Measurements from ENCODE around the gene PILRB.
"Not testable (repeated sequence)": the region's sequence is repeated elsewhere in the genome, so short reads cannot be mapped to it uniquely, and the experiment has no call there.

PILRB gene

DNA sequence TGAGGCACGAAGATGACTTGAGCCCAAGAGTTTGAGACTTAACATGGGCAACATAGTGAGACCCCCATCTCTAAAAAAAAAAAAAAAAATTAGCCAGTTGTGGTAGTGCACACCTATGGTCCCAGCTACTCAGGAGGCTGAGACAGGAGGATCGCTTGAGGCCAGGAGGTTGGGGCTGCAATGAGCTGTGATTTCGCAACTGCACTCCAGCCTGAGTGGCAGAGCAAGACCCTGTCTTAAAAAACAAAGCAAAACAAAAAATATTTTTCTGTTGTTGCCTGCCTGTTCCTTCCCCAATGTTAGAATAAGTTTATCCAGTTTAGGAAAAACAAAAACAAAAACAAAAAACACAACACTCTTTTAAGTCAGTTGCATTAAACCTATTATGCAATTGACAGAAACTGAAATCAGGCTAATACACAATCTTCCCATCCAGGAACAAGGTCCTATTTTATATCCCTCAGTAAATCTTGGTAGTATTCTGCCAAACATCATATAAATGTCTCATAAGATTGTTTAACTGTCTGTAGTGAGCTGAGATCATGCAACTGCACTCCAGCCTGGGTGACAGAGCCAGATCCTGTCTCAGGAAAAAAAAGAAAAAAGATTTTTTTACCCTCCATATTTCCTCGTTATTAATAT lies 20.3 kb downstream of the PILRB start:
- DNase-seq: no peak

DNA sequence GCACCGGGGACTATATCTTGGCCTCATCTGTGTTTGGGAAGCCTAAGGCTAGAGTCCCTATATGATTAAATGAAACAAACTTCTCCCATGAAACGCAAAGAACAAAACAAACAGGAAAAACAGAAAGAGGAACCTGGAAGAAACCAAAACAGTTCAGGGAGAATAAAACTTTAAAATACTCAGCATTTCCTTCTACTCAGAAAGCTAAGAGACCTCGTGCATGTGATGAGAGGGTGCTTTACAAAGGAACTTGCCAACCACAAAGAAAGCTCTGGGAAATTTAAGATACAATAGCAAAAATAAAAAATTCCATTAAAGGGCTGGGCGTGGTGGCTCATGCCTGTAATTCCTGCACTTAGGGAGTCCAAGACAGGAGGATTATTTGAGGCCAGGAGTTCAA lies 22.3 kb downstream of the PILRB start:
- DNase-seq: no peak

DNA sequence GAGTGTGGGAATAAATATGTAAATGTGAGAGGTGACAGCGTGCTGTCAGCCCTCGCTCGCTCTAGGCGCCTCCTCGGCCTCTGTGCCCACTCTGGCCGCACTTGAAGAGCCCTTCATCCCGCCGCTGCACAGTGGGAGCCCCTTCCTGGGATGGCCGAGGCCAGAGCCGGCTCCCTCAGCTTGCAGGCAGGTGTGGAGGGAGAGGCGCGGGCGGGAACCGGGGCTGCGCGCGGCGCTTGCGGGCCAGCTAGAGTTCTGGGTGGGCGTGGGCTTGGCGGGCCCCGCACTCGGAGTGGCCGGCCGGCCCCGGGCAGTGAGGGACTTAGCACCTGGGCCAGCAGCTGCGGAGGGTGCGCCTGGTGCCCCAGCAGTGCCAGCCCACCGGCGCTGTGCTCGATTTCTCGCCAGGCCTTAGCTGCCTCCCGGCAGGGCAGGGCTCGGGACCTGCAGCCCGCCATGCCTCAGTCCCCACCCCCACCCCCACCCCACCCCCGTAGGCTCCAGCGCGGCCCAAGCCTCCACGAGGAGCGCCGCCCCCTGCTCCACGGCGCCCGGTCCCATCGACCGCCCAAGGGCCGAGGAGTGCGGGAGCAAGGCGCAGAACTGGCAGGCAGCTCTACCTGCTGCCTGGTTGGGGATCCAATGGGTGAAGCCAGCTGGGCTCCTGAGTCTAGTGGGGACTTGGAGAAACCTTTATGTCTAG lies 23.8 kb downstream of the PILRB start:
- not testable (repeated sequence) for DNase-seq

DNA sequence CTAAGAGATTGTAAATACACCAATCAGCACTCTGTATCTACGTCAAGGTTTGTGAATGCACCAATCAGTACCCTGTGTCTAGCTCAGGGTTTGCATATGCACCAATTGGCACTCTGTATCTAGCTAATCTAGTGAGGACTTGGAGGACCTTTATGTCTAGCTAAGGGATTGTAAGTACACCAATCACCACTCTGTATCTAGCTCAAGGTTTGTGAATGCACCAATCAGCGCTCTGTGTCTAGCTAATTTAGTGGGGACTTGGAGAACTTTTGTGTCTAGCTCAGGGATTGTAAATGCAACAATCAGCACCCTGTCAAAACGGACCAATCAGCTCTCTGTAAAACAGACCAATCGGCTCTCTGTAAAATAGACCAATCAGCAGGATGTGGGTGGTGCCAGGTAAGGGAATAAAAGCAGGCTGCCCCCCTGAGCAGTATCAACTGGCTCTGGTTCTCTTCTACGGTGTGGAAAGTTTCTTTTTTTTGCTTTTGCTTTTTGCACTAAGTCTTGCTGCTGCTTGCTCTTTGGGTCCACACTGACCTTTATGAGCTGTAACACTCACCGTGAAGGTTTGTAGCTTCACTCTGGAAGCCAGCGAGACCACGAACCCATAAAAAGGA lies 24.4 kb downstream of the PILRB start:
- not testable (repeated sequence) for DNase-seq

DNA sequence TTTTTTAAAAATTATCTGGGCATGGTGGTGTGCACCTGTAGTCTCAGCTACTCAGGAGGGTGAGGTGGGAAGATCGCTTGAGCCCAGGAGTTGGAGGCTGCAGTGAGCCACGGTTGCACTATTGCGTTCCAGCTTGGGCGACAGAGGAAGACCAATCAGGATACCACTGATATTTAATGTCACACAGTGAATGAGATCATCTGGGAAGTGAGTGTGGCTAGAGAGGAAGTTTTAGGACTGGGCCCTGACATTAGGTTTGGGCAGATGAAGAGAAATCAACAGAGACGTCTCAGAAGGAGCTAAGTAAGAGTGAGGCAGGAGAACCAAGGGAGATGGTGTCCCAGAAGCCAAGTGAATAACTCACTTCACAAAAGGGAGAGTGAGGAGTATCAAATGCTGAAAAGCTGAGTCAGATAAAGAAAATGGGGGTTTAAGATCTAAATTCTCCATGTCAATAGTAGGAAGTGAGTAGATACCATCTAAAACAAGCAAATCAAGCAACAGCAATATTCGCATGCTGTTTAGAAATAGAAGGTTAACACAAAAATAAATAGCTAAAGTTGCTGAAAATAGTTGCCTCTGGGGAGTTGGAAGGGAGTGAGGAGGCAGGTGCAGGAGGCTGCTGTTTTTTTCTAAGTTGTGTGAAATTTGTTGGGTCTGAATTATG lies 26.8 kb downstream of the PILRB start:
- no peak for DNase-seq

DNA sequence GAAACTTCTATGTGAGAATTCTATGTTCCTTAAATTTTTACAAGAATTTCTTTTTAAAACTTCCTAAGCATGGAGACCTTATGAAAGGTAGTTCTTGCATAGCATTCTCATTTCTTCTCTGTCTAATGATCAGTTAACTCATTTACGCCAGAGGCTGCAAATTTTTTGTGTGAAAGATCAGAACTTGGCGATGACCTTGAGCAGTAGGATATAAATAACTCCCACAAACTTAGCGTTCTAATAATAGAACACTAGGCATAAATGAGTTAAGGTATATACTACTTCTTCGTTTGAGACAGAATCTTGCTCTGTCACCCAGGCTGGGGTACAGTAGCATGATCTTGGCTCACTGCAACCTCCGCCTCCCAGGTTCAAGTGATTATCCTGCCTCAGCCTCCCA lies 29.0 kb downstream of the PILRB start:
- DNase-seq: no peak

DNA sequence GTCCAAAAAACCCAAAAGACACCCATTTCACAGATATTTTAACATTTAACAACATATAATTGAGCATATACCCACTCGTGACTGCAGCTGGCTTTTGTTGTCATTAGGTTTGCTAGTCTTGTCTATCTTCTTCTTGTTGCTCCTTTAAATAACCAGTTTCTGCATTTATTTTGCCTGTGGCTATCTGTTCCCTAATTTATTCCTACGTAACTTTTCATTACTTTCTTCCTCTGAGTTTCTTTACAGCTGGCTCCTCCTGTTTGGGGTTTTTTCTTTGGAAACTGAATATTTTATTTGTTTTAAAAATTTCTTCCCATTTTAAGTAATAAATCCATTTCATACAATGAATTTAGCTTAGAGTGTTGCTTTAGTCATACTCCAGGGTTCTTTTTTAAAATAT lies 29.8 kb downstream of the PILRB start:
- no peak for DNase-seq

DNA sequence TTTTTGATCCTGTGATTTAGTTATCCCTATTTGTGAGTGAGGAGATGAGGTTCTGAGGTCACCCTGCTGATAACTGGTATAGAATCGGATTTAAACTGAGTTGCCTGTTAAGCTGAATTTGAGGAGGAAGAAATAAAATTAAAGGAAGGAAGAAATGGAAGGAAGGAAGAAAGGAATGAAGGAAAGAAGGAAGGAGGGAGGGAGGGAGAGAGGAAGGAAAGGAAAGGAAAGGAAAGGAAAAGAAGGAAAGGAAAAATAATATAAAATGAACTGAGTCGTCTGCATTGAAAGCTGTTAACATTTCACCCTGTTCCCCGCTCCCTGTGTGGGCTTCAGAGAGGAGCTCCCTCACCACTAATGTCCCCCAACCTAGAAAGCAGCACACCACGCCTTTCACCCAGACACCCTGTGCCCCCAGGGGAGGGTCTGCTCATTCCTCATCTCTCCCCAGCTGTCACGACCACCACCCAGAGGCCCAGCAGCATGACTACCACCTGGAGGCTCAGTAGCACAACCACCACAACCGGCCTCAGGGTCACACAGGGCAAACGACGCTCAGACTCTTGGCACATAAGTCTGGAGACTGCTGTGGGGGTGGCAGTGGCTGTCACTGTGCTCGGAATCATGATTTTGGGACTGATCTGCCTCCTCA lies 31.6 kb downstream of the PILRB start:
- no peak for DNase-seq

DNA sequence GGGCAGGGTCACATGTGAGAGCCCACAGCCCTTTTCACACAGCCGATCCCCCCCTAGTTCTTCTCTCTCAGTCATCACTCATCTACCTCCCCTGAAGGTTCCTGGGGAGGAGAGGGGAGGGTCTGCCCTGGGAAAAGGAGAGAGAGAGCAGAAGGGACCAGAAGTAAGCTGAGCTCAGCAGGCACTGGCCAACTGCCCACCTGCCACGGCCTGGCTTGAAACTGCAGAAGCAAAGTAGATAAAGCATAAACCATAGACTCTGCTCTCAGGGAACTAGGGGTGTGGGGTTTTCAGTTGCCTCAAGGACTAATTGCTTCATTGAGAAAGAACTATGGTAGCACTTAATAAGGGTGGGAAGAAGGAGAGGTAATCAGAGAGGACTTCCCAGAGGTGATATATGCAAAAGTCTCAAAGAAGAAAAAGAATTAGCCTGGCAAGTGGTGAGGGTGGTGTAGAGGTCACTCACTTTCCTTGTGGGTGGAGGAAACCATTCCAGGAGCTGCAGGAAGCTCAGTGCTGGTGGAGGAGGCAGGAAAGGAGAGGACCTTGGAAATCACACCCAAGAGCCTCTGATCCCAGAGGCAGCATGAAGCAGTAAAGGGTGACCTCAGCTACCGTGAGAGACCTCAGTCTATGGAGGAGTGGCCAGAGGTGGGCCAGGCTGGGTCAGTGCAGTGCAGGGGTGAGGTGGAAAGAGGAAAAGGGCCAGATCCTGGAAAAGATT lies 32.5 kb downstream of the PILRB start:
- no peak for DNase-seq

DNA sequence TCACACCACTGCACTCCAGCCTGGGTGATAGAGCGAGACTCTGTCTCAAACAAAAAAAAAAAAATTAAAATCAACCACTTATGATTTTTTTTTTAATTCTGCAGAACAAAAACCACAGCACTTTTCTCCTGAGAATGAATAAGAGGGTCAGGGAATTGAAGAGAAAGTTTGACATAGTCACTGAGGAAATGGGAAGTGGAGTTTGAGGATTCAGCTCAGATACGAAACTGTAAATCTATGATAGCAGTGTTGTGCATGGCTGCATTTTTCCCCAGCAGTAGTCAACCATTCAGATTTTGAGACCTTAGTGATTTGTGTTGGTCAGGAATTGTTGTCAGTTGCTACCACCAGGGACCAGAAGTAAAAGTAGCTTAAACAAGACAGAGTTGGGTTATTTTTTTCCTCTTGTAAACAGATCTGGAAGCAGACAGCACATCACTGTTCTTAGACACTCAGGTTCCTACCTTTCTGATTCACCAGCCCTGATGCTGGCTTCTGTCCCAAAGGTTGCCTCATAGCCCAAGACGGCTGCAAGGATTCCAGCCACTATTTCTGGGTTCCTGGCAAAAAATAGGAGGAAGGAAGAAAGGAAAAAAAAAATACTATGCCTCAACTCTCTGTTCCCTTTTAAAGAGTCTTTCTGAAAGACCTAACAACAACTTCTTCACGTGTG lies 35.5 kb downstream of the PILRB start:
- no peak for DNase-seq

DNA sequence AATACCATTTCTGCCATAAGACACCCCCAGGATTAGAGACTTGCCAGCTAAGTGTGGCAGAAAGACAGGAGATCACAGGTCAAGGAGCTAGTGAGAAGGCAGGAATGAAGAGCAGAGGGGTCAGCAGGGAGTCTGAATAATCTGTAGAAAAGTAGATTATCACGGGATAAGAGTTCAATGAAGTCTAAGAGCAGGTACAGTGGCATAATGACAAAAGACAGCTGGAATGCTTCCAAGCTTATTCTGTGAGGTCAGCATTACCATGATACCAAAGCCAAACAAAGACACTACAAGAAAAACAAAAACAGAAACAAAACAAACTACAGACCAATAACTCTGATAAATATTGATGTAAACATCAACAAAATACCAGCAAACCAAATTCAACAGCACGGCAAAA lies 36.2 kb downstream of the PILRB start:
- DNase-seq: no peak

DNA sequence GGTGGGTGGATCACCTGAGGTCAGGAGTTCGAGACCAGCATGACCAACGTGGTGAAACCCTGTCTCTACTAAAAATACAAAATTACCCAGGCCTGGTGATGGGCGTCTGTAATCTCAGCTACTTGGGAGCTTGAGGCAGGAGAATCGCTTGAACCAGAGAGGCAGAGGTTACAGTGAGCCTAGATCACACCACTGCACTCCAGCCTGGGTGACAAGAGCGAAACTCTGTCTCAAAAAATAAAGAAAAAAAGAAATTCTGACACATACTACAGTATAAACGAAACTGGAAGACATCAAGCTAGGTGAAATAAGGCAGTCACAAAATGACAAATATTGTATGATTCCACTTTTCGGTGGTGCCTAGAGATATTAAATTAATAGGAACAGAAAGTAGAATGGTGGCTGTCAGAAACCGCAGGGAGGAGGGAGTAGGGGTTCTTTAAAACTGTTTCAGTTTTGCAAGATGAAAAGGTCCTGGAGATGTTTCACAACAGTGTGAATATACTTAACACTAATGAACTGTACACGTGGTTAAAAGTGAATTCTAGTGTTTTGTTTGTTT lies 38.6 kb downstream of the PILRB start:
- no peak for DNase-seq

DNA sequence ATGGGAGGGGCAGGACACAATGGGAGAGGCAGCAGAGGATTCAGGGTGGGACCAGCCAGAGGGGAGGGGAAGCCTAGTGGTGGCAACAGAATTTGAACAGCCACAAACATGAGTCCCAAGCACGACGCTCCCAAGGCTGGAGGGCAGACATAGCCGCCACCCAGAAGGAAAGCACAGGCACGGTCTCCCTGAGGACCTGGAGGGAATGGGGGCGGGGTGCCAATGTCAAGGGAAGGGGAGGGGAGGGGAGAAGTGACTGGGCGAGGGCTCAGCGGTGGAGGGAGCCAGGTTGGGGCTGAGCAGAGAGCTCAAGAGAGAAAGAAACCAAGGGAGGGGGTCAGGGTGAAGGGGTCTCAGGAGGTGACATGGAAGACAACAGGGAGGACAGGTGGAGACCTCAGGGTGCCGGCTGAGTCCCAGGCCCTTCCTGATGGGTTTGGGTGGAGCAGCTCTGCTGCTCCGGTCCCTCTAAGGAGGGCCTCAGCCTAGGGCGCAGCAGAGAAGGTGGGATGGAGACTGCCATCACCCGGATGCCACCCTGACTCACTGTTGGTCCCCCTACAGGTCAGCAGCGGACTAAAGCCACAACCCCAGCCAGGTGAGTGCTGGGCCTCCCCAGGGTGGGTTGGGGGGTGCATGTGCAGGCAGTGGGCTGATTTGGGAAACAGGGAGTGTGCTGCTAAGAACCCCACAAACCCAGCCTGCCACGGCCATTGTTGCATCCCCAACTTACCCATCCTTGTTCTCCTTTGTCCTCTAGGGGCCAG lies 39.6 kb downstream of the PILRB start:
- no peak for DNase-seq

DNA sequence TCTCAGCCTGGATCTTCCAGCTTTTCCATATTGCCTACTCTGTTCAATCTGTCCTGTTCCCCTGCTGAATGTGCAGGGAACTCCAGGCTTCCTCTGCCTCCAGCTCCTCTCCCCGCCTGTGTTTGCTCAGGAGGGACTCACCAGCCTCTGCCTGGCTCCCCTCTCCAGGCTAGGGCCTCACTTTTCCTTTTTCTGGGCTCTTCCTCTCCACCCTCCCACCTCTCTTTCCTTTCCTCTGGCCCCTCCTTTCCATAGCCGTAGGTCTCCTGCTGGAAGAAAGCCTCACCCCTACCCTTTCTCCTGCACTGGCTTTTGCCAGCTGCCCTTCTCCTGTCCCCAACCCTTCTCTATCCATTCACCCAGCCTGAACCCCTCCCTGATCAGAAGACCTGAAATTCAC lies 40.3 kb downstream of the PILRB start:
- DNase-seq: no peak

DNA sequence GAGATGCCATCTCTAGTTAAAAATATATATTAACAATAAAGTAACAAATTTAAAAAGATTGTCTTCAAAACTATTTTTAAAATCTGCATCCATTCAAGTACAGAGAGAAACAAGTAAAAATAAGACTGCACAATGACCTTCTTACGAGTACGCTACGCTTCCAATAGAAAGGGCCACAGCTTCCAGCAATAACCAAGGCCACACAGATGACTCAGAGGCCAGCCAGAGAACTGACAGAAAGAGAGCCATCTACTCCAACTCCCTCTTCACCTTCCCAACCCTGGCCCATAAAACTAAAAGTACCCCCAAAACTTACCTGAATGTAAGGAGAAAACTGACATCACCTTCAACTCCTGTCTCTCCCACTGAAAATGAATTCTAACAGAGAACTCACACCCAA lies 42.1 kb downstream of the PILRB start:
- DNase-seq: no peak

DNA sequence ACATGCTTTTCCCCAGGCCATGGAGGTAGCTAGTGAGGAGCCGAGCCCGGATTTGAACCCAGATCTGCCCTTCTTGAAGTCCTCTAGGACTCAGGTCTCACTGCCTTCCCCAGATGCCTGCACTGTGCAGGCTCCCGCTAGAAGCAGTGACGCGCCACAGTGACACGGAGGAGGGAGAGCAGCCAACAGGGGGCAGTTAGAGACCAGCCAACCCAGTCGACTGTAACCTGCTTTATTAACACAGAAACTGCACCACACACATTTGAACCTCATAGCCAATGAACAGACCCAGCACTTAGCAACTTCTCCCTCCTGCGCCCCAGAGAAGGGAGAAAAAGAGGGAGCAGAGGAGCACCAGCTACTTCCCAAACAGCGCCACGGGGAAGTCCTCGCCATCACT lies 42.7 kb downstream of the PILRB start:
- no peak for DNase-seq

DNA sequence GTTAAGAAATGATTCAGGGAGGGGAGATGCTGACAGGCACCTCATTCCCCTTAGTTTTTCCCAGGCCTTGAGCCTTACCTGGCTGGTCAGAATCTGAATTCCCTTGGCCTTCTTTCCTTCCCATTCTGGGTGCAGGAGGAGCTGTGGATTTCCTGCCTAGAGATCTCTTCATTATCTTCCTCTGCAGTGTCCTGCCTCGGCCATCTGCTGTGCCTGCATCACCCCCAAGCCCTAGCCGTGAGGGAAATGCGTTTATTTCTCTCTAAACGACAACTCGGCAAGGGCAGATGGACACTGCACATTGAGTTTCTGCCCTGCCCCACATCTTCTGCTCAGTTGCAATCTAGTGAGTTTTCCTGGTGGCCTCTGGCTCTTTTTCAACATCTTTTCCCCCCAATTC lies 43.9 kb downstream of the PILRB start:
- no peak for DNase-seq

DNA sequence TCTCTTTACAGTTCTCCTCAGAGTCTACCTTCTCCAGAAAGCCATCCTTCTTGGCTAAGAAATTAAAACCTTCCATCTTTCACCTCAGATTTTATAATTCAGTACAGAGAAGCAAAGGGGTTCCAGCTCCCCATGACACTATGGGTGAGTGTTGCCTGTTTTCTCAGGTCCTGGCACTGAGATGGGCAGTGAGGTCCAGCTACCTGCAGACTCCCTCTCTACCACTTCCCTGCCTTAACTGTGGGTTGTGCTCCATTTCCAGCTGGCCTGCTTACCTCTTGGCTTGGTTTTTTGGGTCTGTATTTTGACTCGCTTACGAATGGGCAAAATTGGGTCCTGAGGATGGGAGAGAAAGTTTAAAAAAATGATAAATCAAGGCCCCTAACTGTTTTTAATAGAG lies 44.3 kb downstream of the PILRB start:
- no peak for DNase-seq

DNA sequence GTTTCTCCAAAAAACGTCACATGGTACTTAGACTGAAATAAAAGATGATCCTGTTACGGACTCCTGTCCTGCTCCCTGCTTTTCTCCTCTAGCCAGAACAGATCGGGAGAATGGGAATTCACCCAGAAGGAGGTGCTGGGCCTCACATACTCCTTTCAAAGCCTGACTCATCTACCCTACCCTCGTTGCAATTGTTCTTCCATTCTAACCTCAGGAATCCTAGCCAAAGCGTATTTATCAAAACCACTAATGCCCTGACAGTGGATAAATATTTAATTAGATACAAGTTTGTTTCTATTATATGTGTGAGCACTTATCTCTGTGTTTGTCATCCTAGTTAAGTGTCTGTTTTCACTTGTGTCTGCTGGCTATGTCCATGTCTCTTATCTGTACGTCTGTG lies 48.9 kb downstream of the PILRB start:
- DNase-seq: no peak

DNA sequence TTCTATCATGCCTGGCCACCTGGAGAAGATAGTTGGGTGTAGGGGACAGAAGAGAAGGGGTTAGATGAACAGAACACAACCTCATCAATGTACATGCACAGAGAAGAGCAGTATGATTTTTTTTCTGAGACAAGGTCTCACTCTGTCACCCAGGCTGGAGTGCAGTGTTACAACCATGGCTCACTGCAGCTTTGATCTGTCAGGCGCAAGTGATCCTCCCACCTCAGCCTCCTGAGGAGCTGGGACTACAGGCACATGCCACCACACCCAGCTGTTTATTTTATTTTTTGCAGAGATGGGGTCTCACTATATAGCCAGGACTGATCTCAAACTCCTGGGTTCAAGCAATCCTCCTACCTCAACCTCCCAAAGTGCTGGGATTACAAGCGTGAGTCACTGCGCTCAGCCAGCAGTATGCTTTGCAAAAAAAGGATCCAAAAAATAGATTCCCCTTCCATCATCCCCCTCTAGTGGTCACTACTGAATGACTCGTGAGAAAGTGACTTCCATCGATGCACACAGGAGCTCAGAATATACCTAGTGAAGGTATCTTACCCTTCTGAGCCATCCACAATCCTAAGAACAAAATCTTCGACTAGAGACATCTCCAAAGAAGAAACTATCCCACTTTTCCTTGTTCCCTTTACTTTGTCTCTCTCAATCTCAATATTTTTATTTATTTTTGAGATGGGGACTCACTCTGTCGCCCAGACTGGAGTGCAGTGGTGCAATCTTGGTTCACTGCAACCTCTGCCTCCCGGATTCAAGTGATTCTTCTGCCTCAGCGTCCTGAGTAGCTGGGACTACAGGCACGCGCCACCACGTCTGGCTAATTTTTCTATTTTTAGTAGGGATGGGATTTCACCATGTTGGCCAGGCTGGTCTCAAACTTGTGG lies 49.6 kb downstream of the PILRB start:
- no peak for DNase-seq
